ENCODE measurements around the gene KCNJ12.

KCNJ12 gene

GRCh38 chr17:21388066-21388465 lies 11.9 kb downstream of the KCNJ12 start:
- no peak for DNase-seq (ENCODE audit: low read depth, low spot score)
- no CpG with 5 or more reads among the region's 12 CpGs for WGBS (ENCODE audit: insufficient coverage, insufficient read length)
- Histone ChIP-seq H3K27ac (ENCODE audit: low read length) (no peak overlapping the region), H3K27me3 (ENCODE audit: control insufficient read depth, insufficient read depth, low read length) (no peaks in the 10 kb centered on the region), H3K4me3 (ENCODE audit: low read length) (no peak overlapping the region), H3K36me3 (ENCODE audit: control insufficient read depth, insufficient read depth, low read length) (no peaks in the 10 kb centered on the region), H3K4me1 (ENCODE audit: control insufficient read depth, insufficient read depth, low read length) (no peaks in the 10 kb centered on the region), H3K9me3 (ENCODE audit: control insufficient read depth, insufficient read depth, low read length) (no peaks in the 10 kb centered on the region)

DNA sequence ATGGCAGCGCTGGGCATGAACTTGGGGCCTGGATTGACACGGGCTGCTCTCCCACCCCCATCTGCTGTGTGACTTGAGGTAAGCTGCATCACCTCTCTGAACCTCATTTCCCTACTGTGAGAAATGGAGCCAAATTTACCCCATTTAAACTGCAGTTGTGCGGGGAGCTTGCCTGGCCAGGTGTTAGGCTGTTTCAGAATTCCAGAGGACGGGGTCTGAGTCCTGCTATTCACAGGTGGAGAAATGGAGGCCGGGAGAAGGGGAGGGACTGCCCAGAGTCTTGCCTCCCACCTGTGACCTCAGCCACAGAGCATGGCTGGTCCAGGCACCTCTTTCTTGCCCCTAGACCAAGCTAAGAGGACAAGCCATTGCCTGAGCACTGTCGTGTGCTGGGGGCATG lies 12.8 kb downstream of the KCNJ12 start:
- Histone ChIP-seq H3K9me3 (ENCODE audit: control insufficient read depth, insufficient read depth, low read length) (no peaks in the 10 kb centered on the region), H3K4me1 (ENCODE audit: control insufficient read depth, insufficient read depth, low read length) (no peaks in the 10 kb centered on the region), H3K4me3 (ENCODE audit: low read length) (no peak overlapping the region), H3K27me3 (ENCODE audit: control insufficient read depth, insufficient read depth, low read length) (no peaks in the 10 kb centered on the region), H3K27ac (ENCODE audit: low read length) (no peak overlapping the region), H3K36me3 (ENCODE audit: control insufficient read depth, insufficient read depth, low read length) (no peaks in the 10 kb centered on the region)
- no CpG with 5 or more reads among the region's 6 CpGs for WGBS (ENCODE audit: insufficient coverage, insufficient read length)
- DNase-seq (ENCODE audit: low read depth, low spot score), result no peak

- no CpG with 5 or more reads among the region's 7 CpGs for WGBS (ENCODE audit: insufficient coverage, insufficient read length)
These were observed 13.2 kb downstream of the KCNJ12 start for GRCh38 chr17:21389394-21389793.

GRCh38 chr17:21390294-21390693 lies 14.1 kb downstream of the KCNJ12 start:
- no peak for DNase-seq (ENCODE audit: low read depth, low spot score)
- no peaks in the 10 kb centered on the region for H3K27me3 ChIP-seq (ENCODE audit: control insufficient read depth, insufficient read depth, low read length)
- no peak overlapping the region for H3K4me3 ChIP-seq (ENCODE audit: low read length)
- H3K27ac ChIP-seq (ENCODE audit: low read length), result no peak overlapping the region
- no peaks in the 10 kb centered on the region for H3K9me3 ChIP-seq (ENCODE audit: control insufficient read depth, insufficient read depth, low read length)
- H3K4me1 ChIP-seq (ENCODE audit: control insufficient read depth, insufficient read depth, low read length), result no peaks in the 10 kb centered on the region
- H3K36me3 ChIP-seq (ENCODE audit: control insufficient read depth, insufficient read depth, low read length), result no peaks in the 10 kb centered on the region
- WGBS (ENCODE audit: insufficient coverage, insufficient read length), result no CpG with 5 or more reads among the region's 9 CpGs

More at GRCh38 chr17:21389394-21389793, 13.2 kb downstream of the KCNJ12 start:
- H3K36me3 ChIP-seq (ENCODE audit: control insufficient read depth, insufficient read depth, low read length), result no peaks in the 10 kb centered on the region
- H3K27me3 ChIP-seq (ENCODE audit: control insufficient read depth, insufficient read depth, low read length), result no peaks in the 10 kb centered on the region
- no peaks in the 10 kb centered on the region for H3K9me3 ChIP-seq (ENCODE audit: control insufficient read depth, insufficient read depth, low read length)
- DNase-seq (ENCODE audit: low read depth, low spot score), result no peak
- no peaks in the 10 kb centered on the region for H3K4me1 ChIP-seq (ENCODE audit: control insufficient read depth, insufficient read depth, low read length)
- H3K27ac ChIP-seq (ENCODE audit: low read length), result no peak overlapping the region
- no peak overlapping the region for H3K4me3 ChIP-seq (ENCODE audit: low read length)

- no peak overlapping the region for H3K4me3 ChIP-seq (ENCODE audit: low read length)
- no peaks in the 10 kb centered on the region for H3K27me3 ChIP-seq (ENCODE audit: control insufficient read depth, insufficient read depth, low read length)
- no peaks in the 10 kb centered on the region for H3K36me3 ChIP-seq (ENCODE audit: control insufficient read depth, insufficient read depth, low read length)
- H3K9me3 ChIP-seq (ENCODE audit: control insufficient read depth, insufficient read depth, low read length), result no peaks in the 10 kb centered on the region
- no peaks in the 10 kb centered on the region for H3K4me1 ChIP-seq (ENCODE audit: control insufficient read depth, insufficient read depth, low read length)
- no peak overlapping the region for H3K27ac ChIP-seq (ENCODE audit: low read length)
- no CpG with 5 or more reads among the region's 7 CpGs for WGBS (ENCODE audit: insufficient coverage, insufficient read length)
- no peak for DNase-seq (ENCODE audit: low read depth, low spot score)
These were observed 16.1 kb downstream of the KCNJ12 start for GRCh38 chr17:21392266-21392665.

DNA sequence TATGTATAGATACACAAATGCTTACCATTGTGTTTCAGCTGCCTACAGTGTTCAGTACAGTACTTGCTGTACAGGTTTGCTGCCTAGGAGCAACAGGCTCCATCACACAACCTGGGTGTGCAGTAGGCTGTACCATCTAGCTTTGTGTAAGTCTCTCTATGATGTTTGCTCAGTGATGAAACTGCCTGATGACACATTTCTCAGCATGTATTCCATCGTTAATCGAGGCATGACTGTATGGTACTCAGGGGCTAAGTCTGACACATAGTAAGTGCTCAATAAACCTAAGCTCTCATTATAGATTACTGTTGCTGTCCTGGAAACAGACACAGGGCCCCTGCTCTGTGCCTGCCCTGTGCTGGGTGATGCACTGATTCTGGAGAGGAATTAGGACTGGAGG lies 18.1 kb downstream of the KCNJ12 start:
- Histone ChIP-seq H3K36me3 (ENCODE audit: control insufficient read depth, insufficient read depth, low read length) (no peaks in the 10 kb centered on the region), H3K9me3 (ENCODE audit: control insufficient read depth, insufficient read depth, low read length) (no peaks in the 10 kb centered on the region), H3K27me3 (ENCODE audit: control insufficient read depth, insufficient read depth, low read length) (no peaks in the 10 kb centered on the region), H3K4me3 (ENCODE audit: low read length) (no peak overlapping the region), H3K4me1 (ENCODE audit: control insufficient read depth, insufficient read depth, low read length) (no peaks in the 10 kb centered on the region), H3K27ac (ENCODE audit: low read length) (no peak overlapping the region)
- no peak for DNase-seq (ENCODE audit: low read depth, low spot score)
- WGBS (ENCODE audit: insufficient coverage, insufficient read length), result no CpG with 5 or more reads among the region's 2 CpGs

- no peak overlapping the region for H3K4me3 ChIP-seq (ENCODE audit: low read length)
- H3K4me1 ChIP-seq (ENCODE audit: control insufficient read depth, insufficient read depth, low read length), result no peaks in the 10 kb centered on the region
- no CpG with 5 or more reads among the region's 5 CpGs for WGBS (ENCODE audit: insufficient coverage, insufficient read length)
- no peaks in the 10 kb centered on the region for H3K9me3 ChIP-seq (ENCODE audit: control insufficient read depth, insufficient read depth, low read length)
- no peaks in the 10 kb centered on the region for H3K27me3 ChIP-seq (ENCODE audit: control insufficient read depth, insufficient read depth, low read length)
- DNase-seq (ENCODE audit: low read depth, low spot score), result no peak
- H3K36me3 ChIP-seq (ENCODE audit: control insufficient read depth, insufficient read depth, low read length), result no peaks in the 10 kb centered on the region
- H3K27ac ChIP-seq (ENCODE audit: low read length), result no peak overlapping the region
These were observed 19.6 kb downstream of the KCNJ12 start for GRCh38 chr17:21395764-21396163.

DNA sequence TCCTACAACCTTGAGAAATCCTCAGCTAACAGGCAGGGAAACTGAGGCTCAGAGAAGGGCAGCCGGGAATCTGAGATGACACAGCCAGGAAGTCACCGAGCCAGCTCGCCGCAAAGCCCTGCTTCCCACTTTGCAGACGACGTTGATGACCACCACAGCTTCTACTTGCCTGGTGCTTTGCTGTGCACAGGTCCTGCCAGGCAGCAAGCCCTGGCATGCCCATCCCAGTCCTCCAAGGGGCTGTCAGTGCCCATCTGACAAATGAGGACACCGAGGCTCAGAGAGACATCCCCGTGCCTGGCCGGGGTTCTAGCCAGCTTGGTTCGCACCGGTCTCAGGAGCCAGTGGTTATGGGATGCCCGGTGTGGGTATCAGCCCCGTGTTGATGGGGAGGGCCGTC lies 20.1 kb downstream of the KCNJ12 start:
- H3K36me3 ChIP-seq (ENCODE audit: control insufficient read depth, insufficient read depth, low read length), result no peaks in the 10 kb centered on the region
- no peaks in the 10 kb centered on the region for H3K27me3 ChIP-seq (ENCODE audit: control insufficient read depth, insufficient read depth, low read length)
- no CpG with 5 or more reads among the region's 14 CpGs for WGBS (ENCODE audit: insufficient coverage, insufficient read length)
- no peaks in the 10 kb centered on the region for H3K4me1 ChIP-seq (ENCODE audit: control insufficient read depth, insufficient read depth, low read length)
- no peaks in the 10 kb centered on the region for H3K9me3 ChIP-seq (ENCODE audit: control insufficient read depth, insufficient read depth, low read length)
- no peak overlapping the region for H3K27ac ChIP-seq (ENCODE audit: low read length)
- no peak for DNase-seq (ENCODE audit: low read depth, low spot score)
- H3K4me3 ChIP-seq (ENCODE audit: low read length), result no peak overlapping the region

GRCh38 chr17:21397341-21398190 lies 21.4 kb downstream of the KCNJ12 start:
- no peaks in the 10 kb centered on the region for H3K9me3 ChIP-seq (ENCODE audit: control insufficient read depth, insufficient read depth, low read length)
- H3K27ac ChIP-seq (ENCODE audit: low read length), result no peak overlapping the region
- no peak for DNase-seq (ENCODE audit: low read depth, low spot score)
- H3K4me3 ChIP-seq (ENCODE audit: low read length), result no peak overlapping the region
- H3K4me1 ChIP-seq (ENCODE audit: control insufficient read depth, insufficient read depth, low read length), result no peaks in the 10 kb centered on the region; the same call in 1 of the 2 replicates
- H3K27me3 ChIP-seq (ENCODE audit: control insufficient read depth, insufficient read depth, low read length), result no peaks in the 10 kb centered on the region
- no peaks in the 10 kb centered on the region for H3K36me3 ChIP-seq (ENCODE audit: control insufficient read depth, insufficient read depth, low read length)
- WGBS (ENCODE audit: insufficient coverage, insufficient read length), result no CpG with 5 or more reads among the region's 28 CpGs

DNA sequence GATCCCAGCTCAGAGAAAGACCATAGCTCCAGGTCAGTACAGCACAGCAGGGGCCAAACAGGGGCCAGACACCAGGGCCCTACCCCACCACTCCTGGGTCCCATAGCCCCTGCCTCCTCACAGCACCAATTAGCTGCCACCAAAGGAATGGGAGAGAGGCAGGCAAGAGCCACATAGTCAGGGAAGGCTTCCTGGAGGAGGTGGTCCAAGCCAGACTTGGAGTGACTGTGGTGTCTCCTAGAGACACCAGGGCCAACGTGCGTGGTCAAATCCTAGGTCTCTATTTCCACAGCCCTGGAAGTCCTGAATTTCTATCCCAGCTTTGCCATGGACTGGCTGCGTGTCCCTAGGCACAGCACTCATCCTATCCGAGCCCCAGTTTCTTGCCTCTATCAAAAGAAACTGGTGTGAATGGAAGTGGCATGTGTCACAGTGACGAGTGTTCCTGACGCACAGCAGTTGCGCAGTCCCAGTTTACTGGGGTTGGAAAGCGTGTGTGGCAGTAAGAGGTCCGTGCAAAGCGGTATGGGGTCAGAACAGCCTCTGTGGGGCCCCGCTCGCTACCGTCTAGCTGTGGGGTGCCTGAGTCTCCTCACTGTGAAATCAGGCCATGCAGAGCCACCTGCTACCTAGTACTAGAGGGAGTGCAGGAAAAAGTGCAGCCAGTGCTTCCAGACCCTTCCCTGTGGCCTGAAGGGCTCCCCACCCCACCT lies 23.5 kb downstream of the KCNJ12 start:
- H3K27me3 ChIP-seq (ENCODE audit: control insufficient read depth, insufficient read depth, low read length), result no peaks in the 10 kb centered on the region
- no peaks in the 10 kb centered on the region for H3K9me3 ChIP-seq (ENCODE audit: control insufficient read depth, insufficient read depth, low read length)
- H3K36me3 ChIP-seq (ENCODE audit: control insufficient read depth, insufficient read depth, low read length), result no peaks in the 10 kb centered on the region
- DNase-seq (ENCODE audit: low read depth, low spot score), result no peak
- no peaks in the 10 kb centered on the region; the same call in 1 of the 2 replicates for H3K4me1 ChIP-seq (ENCODE audit: control insufficient read depth, insufficient read depth, low read length)
- WGBS (ENCODE audit: insufficient coverage, insufficient read length), result no CpG with 5 or more reads among the region's 13 CpGs
- no peak overlapping the region for H3K27ac ChIP-seq (ENCODE audit: low read length)
- H3K4me3 ChIP-seq (ENCODE audit: low read length), result no peak overlapping the region
